Right atrium auricular region (tissue), 2 donors: Measurements from ENCODE around the gene ADAMTS19. TPM values are rescaled to one million over a fixed set of nuclear protein-coding genes. Genes with fewer than 3 reads are reported as not detected.

Experiments used
- DNase-seq: peaks from one replicate; pipeline ENCODE4 v3.0.0-alpha.2; 2019; ENCODE audit warnings: low spot score
- H3K27ac ChIP-seq, 2 donors: fragments of 200-600 bp; sonication (generic); 1 replicate in 1 of 2; 2 replicates in 1 of 2; pipeline ENCODE4 v1.5.1; 2016 to 2019
- H3K27me3 ChIP-seq, 2 donors: fragments of 200-600 bp; sonication (generic); one replicate each; pipeline versions ENCODE4 v1.5.1 to v1.6.0; 2017 to 2019
- H3K36me3 ChIP-seq: fragments of 200-600 bp; sonication (generic); one replicate; pipeline ENCODE4 v1.5.1; 2016
- H3K4me1 ChIP-seq, 2 donors: fragments of 200-600 bp; sonication (generic); one replicate each; pipeline versions ENCODE4 v1.5.1 to v1.6.0; 2017 to 2019
- H3K4me3 ChIP-seq, 2 donors: fragments of 200-600 bp; sonication (generic); 1 replicate in 1 of 2; 2 replicates in 1 of 2; pipeline ENCODE4 v1.5.1; 2017 to 2019; ENCODE audit warnings: mild to moderate bottlenecking in 1 of 2, moderate library complexity in 1 of 2
- H3K9me3 ChIP-seq, 2 donors: fragments of 200-600 bp; sonication (generic); one replicate each; pipeline ENCODE4 v1.5.1; 2019
- total RNA-seq, 2 donors: library from RNA; depleted of rRNA; stranded (reverse); fragments of >200 nt; gene quantifications; one replicate each; pipeline ENCODE4 v1.1.0, GENCODE V29; 2016
- TF ChIP-seq, protein P1 (sequence below), 2 donors: fragments of 200-600 bp; sonication (generic); IDR thresholded peaks; one replicate each; pipeline ENCODE4 v1.5.1; 2019; ENCODE audit warnings: antibody characterized with exemption in 2 of 2

The ADAMTS19 gene
- total RNA-seq, result under 1 TPM; 0.44 to 0.59 TPM

GRCh38 chr5:129459777-129460671, at the start of gene ADAMTS19:
Gene ADAMTS19 (plus strand): TSS chr5:129460298. CDS start chr5:129460392, 94 bp downstream.
- Histone ChIP-seq H3K27ac (peak within 1 kb of the TSS; percentile 65 to 68), H3K4me3 (peak within 1 kb of the TSS; percentile 40 to 61), H3K36me3 (no peaks in the 10 kb centered on the region), H3K27me3 (no peaks in the 10 kb centered on the region), H3K4me1 (peaks cover 0 to 25% of the 10 kb centered on the region in 2 donors), H3K9me3 (no peaks in the 10 kb centered on the region)
- DNase-seq, result peak; percentile 61
- TF ChIP-seq, protein P1, sequence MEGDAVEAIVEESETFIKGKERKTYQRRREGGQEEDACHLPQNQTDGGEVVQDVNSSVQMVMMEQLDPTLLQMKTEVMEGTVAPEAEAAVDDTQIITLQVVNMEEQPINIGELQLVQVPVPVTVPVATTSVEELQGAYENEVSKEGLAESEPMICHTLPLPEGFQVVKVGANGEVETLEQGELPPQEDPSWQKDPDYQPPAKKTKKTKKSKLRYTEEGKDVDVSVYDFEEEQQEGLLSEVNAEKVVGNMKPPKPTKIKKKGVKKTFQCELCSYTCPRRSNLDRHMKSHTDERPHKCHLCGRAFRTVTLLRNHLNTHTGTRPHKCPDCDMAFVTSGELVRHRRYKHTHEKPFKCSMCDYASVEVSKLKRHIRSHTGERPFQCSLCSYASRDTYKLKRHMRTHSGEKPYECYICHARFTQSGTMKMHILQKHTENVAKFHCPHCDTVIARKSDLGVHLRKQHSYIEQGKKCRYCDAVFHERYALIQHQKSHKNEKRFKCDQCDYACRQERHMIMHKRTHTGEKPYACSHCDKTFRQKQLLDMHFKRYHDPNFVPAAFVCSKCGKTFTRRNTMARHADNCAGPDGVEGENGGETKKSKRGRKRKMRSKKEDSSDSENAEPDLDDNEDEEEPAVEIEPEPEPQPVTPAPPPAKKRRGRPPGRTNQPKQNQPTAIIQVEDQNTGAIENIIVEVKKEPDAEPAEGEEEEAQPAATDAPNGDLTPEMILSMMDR (IDR thresholded peaks at IDR 0.05), result no peak

GRCh38 chr5:129410488-129410887, 49.6 kb upstream of the ADAMTS19 start:
- H3K4me1 ChIP-seq, result no peaks in the 10 kb centered on the region
- no peak overlapping the region for H3K4me3 ChIP-seq
- DNase-seq, result no peak
- no peaks in the 10 kb centered on the region for H3K27me3 ChIP-seq
- TF ChIP-seq, protein P1 (IDR thresholded peaks at IDR 0.05), result no peak
- no peak overlapping the region for H3K27ac ChIP-seq
- peaks cover 0 to 4% of the 10 kb centered on the region in 2 donors for H3K9me3 ChIP-seq
- no peaks in the 10 kb centered on the region for H3K36me3 ChIP-seq

DNA sequence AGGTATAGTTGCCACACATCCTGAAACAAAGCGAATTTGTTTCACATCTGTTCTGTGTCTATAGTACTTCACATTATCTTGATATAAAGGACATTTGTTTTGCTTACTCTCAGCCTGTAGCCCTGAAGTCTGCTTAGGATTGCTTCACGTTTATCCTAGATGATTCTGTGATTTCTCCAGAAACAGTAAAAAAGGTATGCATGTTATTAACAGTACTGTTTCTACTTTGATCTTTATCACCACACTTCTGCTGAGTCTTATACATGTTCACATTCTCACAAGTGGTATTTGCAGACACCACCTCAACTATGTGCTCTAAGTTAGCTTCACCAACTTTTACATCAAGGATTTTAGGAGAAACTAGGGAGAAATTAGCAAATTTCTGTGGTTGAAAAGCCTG, 47.4 kb upstream of the ADAMTS19 start:
- Histone ChIP-seq H3K9me3 (peaks cover 0 to 8% of the 10 kb centered on the region in 2 donors), H3K36me3 (no peaks in the 10 kb centered on the region), H3K4me1 (no peaks in the 10 kb centered on the region), H3K27ac (no peak overlapping the region), H3K27me3 (no peaks in the 10 kb centered on the region), H3K4me3 (no peak overlapping the region)
- no peak for DNase-seq
- TF ChIP-seq, protein P1 (IDR thresholded peaks at IDR 0.05), result no peak

DNA sequence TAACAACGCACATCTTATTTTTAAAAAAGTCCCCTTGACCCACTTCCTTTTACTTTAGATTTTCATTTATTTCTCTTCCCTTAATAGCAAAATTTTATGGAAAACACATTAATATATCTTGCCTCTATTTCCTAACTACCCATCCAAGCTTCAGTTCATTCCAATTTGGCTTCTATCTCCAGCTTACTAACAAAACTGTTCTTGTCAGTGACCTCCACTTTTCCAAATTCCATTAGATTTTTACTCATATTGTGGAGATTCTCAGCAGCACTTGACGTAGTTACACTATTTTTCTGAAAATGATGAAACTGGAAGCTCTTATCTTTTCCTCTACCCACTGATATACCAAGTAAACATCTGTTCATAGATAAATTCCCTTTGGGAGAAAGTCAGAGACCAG, 46.5 kb upstream of the ADAMTS19 start:
- TF ChIP-seq, protein P1 (IDR thresholded peaks at IDR 0.05), result no peak
- Histone ChIP-seq H3K27ac (no peak overlapping the region), H3K36me3 (no peaks in the 10 kb centered on the region), H3K9me3 (peaks cover 0 to 8% of the 10 kb centered on the region in 2 donors), H3K4me1 (no peaks in the 10 kb centered on the region), H3K4me3 (no peak overlapping the region), H3K27me3 (no peaks in the 10 kb centered on the region)
- DNase-seq, result no peak

GRCh38 chr5:129419292-129419691, 40.8 kb upstream of the ADAMTS19 start:
- TF ChIP-seq, protein P1 (IDR thresholded peaks at IDR 0.05), result no peak
- Histone ChIP-seq H3K9me3 (peaks cover 0 to 8% of the 10 kb centered on the region in 2 donors), H3K4me1 (no peaks in the 10 kb centered on the region), H3K27ac (no peak overlapping the region), H3K27me3 (no peaks in the 10 kb centered on the region), H3K36me3 (no peaks in the 10 kb centered on the region), H3K4me3 (no peak overlapping the region)
- no peak for DNase-seq
